GM18907 (cell line): ENCODE results near the gene NOTCH2.

Source experiments
- ATAC-seq: cut with Tn5 transposase; IDR thresholded peaks from one replicate; pipeline ENCODE4 v1.9.1; 2021; ENCODE audit warnings: mild to moderate bottlenecking, moderate library complexity; ENCODE audit not compliant: unreplicated experiment

NOTCH2 gene

GRCh38 chr1:119911775-119912174, 157.7 kb downstream of the NOTCH2 start:
- no peak for ATAC-seq

GRCh38 chr1:119910618-119911017, 158.8 kb downstream of the NOTCH2 start:
- no peak for ATAC-seq

GRCh38 chr1:119909890-119910596, 159.4 kb downstream of the NOTCH2 start:
- ATAC-seq, result no peak

GRCh38 chr1:119908661-119909060, 160.8 kb downstream of the NOTCH2 start:
- ATAC-seq, result no peak

- ATAC-seq, result no peak
Measured at GRCh38 chr1:119906927-119907652, 162.4 kb downstream of the NOTCH2 start.

GRCh38 chr1:119903443-119903835, 166.0 kb downstream of the NOTCH2 start:
- no peak for ATAC-seq

GRCh38 chr1:119902775-119903442, 166.6 kb downstream of the NOTCH2 start:
- ATAC-seq, result no peak

- ATAC-seq, result no peak
Measured at GRCh38 chr1:119898981-119899720, 170.3 kb downstream of the NOTCH2 start.

- no peak for ATAC-seq
Measured at GRCh38 chr1:119898530-119898929, 170.9 kb downstream of the NOTCH2 start.

- no peak for ATAC-seq
Measured at GRCh38 chr1:119896303-119896702, 173.2 kb downstream of the NOTCH2 start, which contains the start of gene ADAM30. TSS of gene ADAM30 (minus strand) at chr1:119896515. CDS start at chr1:119896336, 179 bp downstream.

- ATAC-seq, result no peak
Measured at GRCh38 chr1:119895102-119895501, 174.4 kb downstream of the NOTCH2 start.

GRCh38 chr1:119893827-119894700, 175.4 kb downstream of the NOTCH2 start:
- no peak for ATAC-seq

- ATAC-seq, result no peak
Measured at GRCh38 chr1:119893238-119893791, 176.1 kb downstream of the NOTCH2 start.

GRCh38 chr1:119891386-119891785, 178.1 kb downstream of the NOTCH2 start:
- ATAC-seq, result no peak

- ATAC-seq, result no peak
Measured at GRCh38 chr1:119888476-119888875, 181.0 kb downstream of the NOTCH2 start.

- ATAC-seq, result no peak
Measured at GRCh38 chr1:119887427-119887826, 182.0 kb downstream of the NOTCH2 start.

GRCh38 chr1:119885903-119886783, 183.3 kb downstream of the NOTCH2 start:
- ATAC-seq, result no peak

GRCh38 chr1:119884711-119885110, 184.8 kb downstream of the NOTCH2 start:
- ATAC-seq, result no peak

- no peak for ATAC-seq
Measured at GRCh38 chr1:119883826-119884225, 185.6 kb downstream of the NOTCH2 start.
